Neural cell (in vitro differentiated cells): ENCODE results near the gene AKT1. TPM values are rescaled to one million over a fixed set of nuclear protein-coding genes. Genes with fewer than 3 reads are reported as not detected.

Experiments used
- H2AFZ ChIP-seq: fragments of 200-600, 300-800 bp; sonication (generic), shearing (Covaris generic); 2 replicates; pipeline ENCODE4 v1.6.0; 2014; ENCODE audit warnings: low read depth, mild to moderate bottlenecking, antibody characterized with exemption, low read length, moderate library complexity
- H3F3A ChIP-seq: fragments of 200-600 bp; shearing (Covaris generic); 2 replicates; pipeline ENCODE4 v1.6.1; 2016; ENCODE audit warnings: mild to moderate bottlenecking, moderate library complexity, mixed read lengths, antibody characterized with exemption, low read length; ENCODE audit not compliant: insufficient read depth, poor library complexity, severe bottlenecking
- H3K27ac ChIP-seq: fragments of 200-600, 300-800 bp; sonication (generic), shearing (Covaris generic); 2 replicates; pipeline ENCODE4 v1.5.1; 2014; ENCODE audit warnings: mild to moderate bottlenecking, low read length, moderate library complexity
- H3K27me3 ChIP-seq: fragments of 300-800, 200-600 bp; sonication (generic), shearing (Covaris generic); 2 replicates; pipeline ENCODE4 v1.6.0; 2014; ENCODE audit warnings: mild to moderate bottlenecking, low read depth, low read length, moderate library complexity; ENCODE audit not compliant: insufficient read depth
- H3K36me3 ChIP-seq: fragments of 300-800, 200-600 bp; sonication (generic), shearing (Covaris generic); 2 replicates; pipeline ENCODE4 v1.5.1; 2014; ENCODE audit warnings: mild to moderate bottlenecking, antibody characterized with exemption, low read length, moderate library complexity; ENCODE audit not compliant: insufficient read depth
- H3K4me2 ChIP-seq: fragments of 300-800, 200-600 bp; sonication (generic), shearing (Covaris generic); 2 replicates; pipeline ENCODE4 v1.6.0; 2014; ENCODE audit warnings: mild to moderate bottlenecking, low read length
- H3K4me3 ChIP-seq: fragments of 300-800, 200-600 bp; sonication (generic), shearing (Covaris generic); 2 replicates; pipeline ENCODE4 v1.5.1; 2014; ENCODE audit warnings: mild to moderate bottlenecking, low read length, moderate library complexity
- H3K79me2 ChIP-seq: fragments of 200-600 bp; shearing (Covaris generic); replicated peaks from 2 replicates; pipeline ENCODE4 v1.6.0; 2014; ENCODE audit warnings: mild to moderate bottlenecking, low read length, moderate library complexity; ENCODE audit not compliant: insufficient read depth
- H3K9ac ChIP-seq: fragments of 300-800, 200-600 bp; sonication (generic), shearing (Covaris generic); 2 replicates; pipeline ENCODE4 v1.6.1; 2016; ENCODE audit warnings: mild to moderate bottlenecking, low read length, mixed read lengths
- H3K9me2 ChIP-seq: fragments of 200-600 bp; shearing (Covaris generic); 2 replicates; pipeline ENCODE4 v1.6.1; 2016; ENCODE audit warnings: mild to moderate bottlenecking, low read length, mixed read lengths; ENCODE audit not compliant: insufficient read depth
- H3K9me3 ChIP-seq: fragments of 200-600, 300-800 bp; sonication (generic), shearing (Covaris generic); 2 replicates; pipeline ENCODE4 v1.6.1; 2016; ENCODE audit warnings: mild to moderate bottlenecking, mixed run types, low read length, moderate library complexity, mixed read lengths
- H4K20me1 ChIP-seq: fragments of 200-600 bp; shearing (Covaris generic); 2 replicates; pipeline ENCODE4 v1.6.1; 2016; ENCODE audit warnings: mild to moderate bottlenecking, mixed run types; ENCODE audit not compliant: insufficient read depth
- CTCF ChIP-seq: fragments of 450-650 bp; IDR thresholded peaks from 2 replicates; pipeline ENCODE4 v1.5.1; 2014; ENCODE audit warnings: antibody characterized with exemption, mild to moderate bottlenecking, moderate library complexity; ENCODE audit not compliant: poor library complexity, severe bottlenecking
- EP300 ChIP-seq: fragments of 450-650 bp; conservative IDR thresholded peaks from 2 replicates; pipeline ENCODE4 v1.6.1; 2014; ENCODE audit warnings: antibody characterized with exemption, mild to moderate bottlenecking, moderate library complexity; ENCODE audit not compliant: poor library complexity, severe bottlenecking
- EZH2 ChIP-seq: fragments of 200-600, 300-800 bp; shearing (Covaris generic), sonication (generic); IDR thresholded peaks from 2 replicates; pipeline ENCODE4 v1.6.1; 2014; ENCODE audit warnings: antibody characterized with exemption, low read length, borderline replicate concordance, mild to moderate bottlenecking; ENCODE audit not compliant: insufficient read depth, poor library complexity, severe bottlenecking
- MXI1 ChIP-seq: fragments of 450-650 bp; conservative IDR thresholded peaks from 2 replicates; pipeline ENCODE4 v1.6.1; 2014; ENCODE audit warnings: antibody characterized with exemption, mild to moderate bottlenecking; ENCODE audit not compliant: poor library complexity, severe bottlenecking
- POLR2AphosphoS5 ChIP-seq: IDR thresholded peaks from 2 replicates; pipeline ENCODE4 v1.6.1; 2012
- RAD21 ChIP-seq: fragments of 450-650 bp; conservative IDR thresholded peaks from 2 replicates; pipeline ENCODE4 v1.6.1; 2014; ENCODE audit warnings: antibody characterized with exemption, mild to moderate bottlenecking, moderate library complexity
- REST ChIP-seq: IDR thresholded peaks from 2 replicates; pipeline ENCODE4 v1.6.1; 2012; ENCODE audit warnings: borderline replicate concordance
- SMC3 ChIP-seq: fragments of 450-650 bp; conservative IDR thresholded peaks from 2 replicates; pipeline ENCODE4 v1.6.1; 2014; ENCODE audit warnings: antibody characterized with exemption, mild to moderate bottlenecking, moderate library complexity; ENCODE audit not compliant: poor library complexity
- TAF1 ChIP-seq: IDR thresholded peaks from 2 replicates; pipeline ENCODE4 v1.6.1; 2012; ENCODE audit warnings: low read depth
- polyA plus RNA-seq: library from polyadenylated mRNA; depleted of rRNA; stranded (reverse); fragments of >200 nt; gene quantifications from 2 replicates; pipeline ENCODE4 v1.2.3, GENCODE V29; 2014

Gene AKT1
- polyA plus RNA-seq, 1 donor from 2014 or later, result 159 TPM

- TF ChIP-seq TAF1 (no peak), MXI1 (no peak), POLR2AphosphoS5 (no peak), EP300 (no peak)
- Histone ChIP-seq H3K4me3 (no peak overlapping the region), H3K9me2 (no peaks in the 10 kb centered on the region), H3K36me3 (no peaks in the 10 kb centered on the region), H3K9ac (no peak overlapping the region), H3K27ac (no peak overlapping the region), H3F3A (no peaks in the 10 kb centered on the region), H3K27me3 (peaks cover 23% of the 10 kb centered on the region), H3K79me2 (no peaks in the 10 kb centered on the region), H2AFZ (no peak overlapping the region), H4K20me1 (no peaks in the 10 kb centered on the region), H3K9me3 (no peaks in the 10 kb centered on the region), H3K4me2 (no peak overlapping the region)
These were observed 9.8 kb upstream of the AKT1 start for GRCh38 chr14:104805326-104805678.

- H4K20me1 ChIP-seq, result no peaks in the 10 kb centered on the region
- TF ChIP-seq MXI1 (no peak), RAD21 (no peak), CTCF (no peak), POLR2AphosphoS5 (no peak), EZH2 (no peak), SMC3 (no peak), REST (no peak), EP300 (no peak), TAF1 (no peak)
- H3K27ac ChIP-seq, result no peak overlapping the region
- no peak overlapping the region for H3K9ac ChIP-seq
- H3K36me3 ChIP-seq, result no peaks in the 10 kb centered on the region
- peaks cover 29% of the 10 kb centered on the region for H3K27me3 ChIP-seq
- H3K4me2 ChIP-seq, result no peak overlapping the region
- H3K4me3 ChIP-seq, result no peak overlapping the region
- H2AFZ ChIP-seq, result no peak overlapping the region
- H3F3A ChIP-seq, result no peaks in the 10 kb centered on the region
- no peaks in the 10 kb centered on the region for H3K9me3 ChIP-seq
- no peaks in the 10 kb centered on the region for H3K9me2 ChIP-seq
- H3K79me2 ChIP-seq, result no peaks in the 10 kb centered on the region
These were observed 9.2 kb upstream of the AKT1 start for GRCh38 chr14:104804481-104805325.
